Kidney (tissue), 14 donors: ENCODE data around the gene THSD4. TPM values are rescaled to one million over a fixed set of nuclear protein-coding genes. Genes with fewer than 3 reads are reported as not detected.

ENCODE experiments used
- DNase-seq, 5 donors: peaks; one replicate each; pipeline ENCODE4 v3.0.0-alpha.2; 2013 to 2020
- FAIRE-seq: peaks from 2 replicates; lab custom pipeline; 2012; peaks lifted over from hg19 to GRCh38; lab: Jason Lieb, UNC
- H3K27ac ChIP-seq, 2 donors: one replicate each; pipeline ENCODE4 v1.7.0; 2013; ENCODE audit warnings: low read depth in 2 of 2, low read length in 2 of 2, inconsistent platforms in 1 of 2
- H3K27me3 ChIP-seq: one replicate; pipeline ENCODE4 v1.7.1; 2013; ENCODE audit warnings: low read length, inconsistent platforms; ENCODE audit not compliant: control insufficient read depth, insufficient read depth
- H3K36me3 ChIP-seq, 3 donors: one replicate each; pipeline versions ENCODE4 v1.7.0 to v1.7.1; 2013; ENCODE audit warnings: low read length in 3 of 3, control low read depth in 1 of 3, inconsistent platforms in 1 of 3; ENCODE audit not compliant: insufficient read depth in 3 of 3, control insufficient read depth in 2 of 3
- H3K4me1 ChIP-seq, 3 donors: one replicate each; pipeline versions ENCODE4 v1.7.0 to v1.7.1; 2013; ENCODE audit warnings: low read length in 3 of 3, inconsistent platforms in 1 of 3, low read depth in 1 of 3; ENCODE audit not compliant: control insufficient read depth in 2 of 3, insufficient read depth in 2 of 3
- H3K4me3 ChIP-seq, 3 donors: one replicate each; pipeline versions ENCODE4 v1.7.0 to v1.8.1; 2013; ENCODE audit warnings: low read length in 3 of 3, control low read depth in 1 of 3, inconsistent platforms in 1 of 3
- H3K9ac ChIP-seq, 3 donors: one replicate each; pipeline versions ENCODE4 v1.7.0 to v1.7.1; 2013; ENCODE audit warnings: low read length in 3 of 3, control low read depth in 1 of 3, inconsistent platforms in 1 of 3
- H3K9me3 ChIP-seq, 3 donors: one replicate each; pipeline versions ENCODE4 v1.7.0 to v1.7.1; 2013; ENCODE audit warnings: low read length in 3 of 3, control low read depth in 1 of 3, inconsistent platforms in 1 of 3; ENCODE audit not compliant: control insufficient read depth in 2 of 3, insufficient read depth in 1 of 3
- CTCF ChIP-seq: IDR thresholded peaks from 3 replicates; pipeline ENCODE4 v1.5.1; 2012; ENCODE audit warnings: mild to moderate bottlenecking, moderate library complexity, borderline replicate concordance; ENCODE audit not compliant: insufficient read depth; ENCODE audit errors: extremely low read depth
- intact Hi-C: fragments of 100-400 bp; cut with DNase I; formaldehyde crosslinking; loops from one replicate; pipeline ENCODE4 v1.11.1; 2022
- polyA plus RNA-seq: library from polyadenylated mRNA; stranded (reverse); fragments of 350-450 nt; fragmentation: Illumina TruSeq; extraction: RNeasy Lipid Tissue Mini Kit (QIAGEN cat#74804); gene quantifications from one replicate; pipeline ENCODE4 v1.2.3, GENCODE V29; 2014; ENCODE audit warnings: low read depth, low replicate concordance; ENCODE audit not compliant: insufficient read depth
- total RNA-seq: library from RNA; stranded (reverse); fragmentation: NEBNext Ultra II Directional; extraction: Animal tissue kit (Norgen Biotek cat#: 25700); gene quantifications from one replicate; pipeline ENCODE4 v1.2.1, GENCODE V29; 2021
- donor health status: control.
- donor health status: control.
- donor health status: control.
- donor health status: control.
- donor health status: control.
- donor health status: DM: yes; HTN: yes; CAD: no.
- donor health status: Normal renal cell carcinoma (clear cell type).

The THSD4 gene
- total and polyA plus RNA-seq, 2 donors from 2014 or later = 9.4 to 36.3 TPM

- no peak for TF ChIP-seq CTCF
- no peaks in the 10 kb centered on the region for H3K27me3 ChIP-seq
- H3K9ac ChIP-seq = no peak overlapping the region
- peaks cover 0 to 10% (median 6%) of the 10 kb centered on the region in 3 donors for H3K4me1 ChIP-seq
- H3K4me3 ChIP-seq = no peak overlapping the region
- DNase-seq (no peak), FAIRE-seq (no peak)
- no peaks in the 10 kb centered on the region for H3K9me3 ChIP-seq
- intact Hi-C loops = no loop called here
- no peaks in the 10 kb centered on the region for H3K36me3 ChIP-seq
- no peak overlapping the region for H3K27ac ChIP-seq
Observed at GRCh38 chr15:71705151-71705550, 589.9 kb downstream of the THSD4 start.

- Histone ChIP-seq H3K27ac (peak overlapping the region in 1 of 2 donors; percentile 52), H3K9ac (no peak overlapping the region), H3K4me3 (no peak overlapping the region), H3K27me3 (no peaks in the 10 kb centered on the region), H3K9me3 (no peaks in the 10 kb centered on the region), H3K4me1 (peaks cover 0 to 10% (median 6%) of the 10 kb centered on the region in 3 donors), H3K36me3 (no peaks in the 10 kb centered on the region)
- FAIRE-seq (no peak), DNase-seq (no peak)
- no peak for TF ChIP-seq CTCF
- intact Hi-C loops = no loop called here
Observed at GRCh38 chr15:71706461-71707229, 591.4 kb downstream of the THSD4 start.

GRCh38 chr15:71707230-71708050 lies 592.2 kb downstream of the THSD4 start:
- Histone ChIP-seq H3K36me3 (no peaks in the 10 kb centered on the region), H3K4me3 (no peak overlapping the region), H3K9me3 (no peaks in the 10 kb centered on the region), H3K9ac (no peak overlapping the region), H3K27me3 (no peaks in the 10 kb centered on the region), H3K4me1 (peaks cover 0 to 10% (median 6%) of the 10 kb centered on the region in 3 donors), H3K27ac (peak overlapping the region in 1 of 2 donors; percentile 52)
- no peak for TF ChIP-seq CTCF
- no peak for FAIRE-seq
- DNase-seq = no peak
- intact Hi-C loops = no loop called here
